RKO (cell line): ENCODE results near the gene ATF7.
"Not testable (repeated sequence)": the region's sequence is repeated elsewhere in the genome, so short reads cannot be mapped to it uniquely, and the experiment has no call there.

Experiments
- DNase-seq: peaks from one replicate; pipeline ENCODE4 v3.0.0-alpha.2; 2016; ENCODE audit warnings: low spot score

Gene ATF7

DNA sequence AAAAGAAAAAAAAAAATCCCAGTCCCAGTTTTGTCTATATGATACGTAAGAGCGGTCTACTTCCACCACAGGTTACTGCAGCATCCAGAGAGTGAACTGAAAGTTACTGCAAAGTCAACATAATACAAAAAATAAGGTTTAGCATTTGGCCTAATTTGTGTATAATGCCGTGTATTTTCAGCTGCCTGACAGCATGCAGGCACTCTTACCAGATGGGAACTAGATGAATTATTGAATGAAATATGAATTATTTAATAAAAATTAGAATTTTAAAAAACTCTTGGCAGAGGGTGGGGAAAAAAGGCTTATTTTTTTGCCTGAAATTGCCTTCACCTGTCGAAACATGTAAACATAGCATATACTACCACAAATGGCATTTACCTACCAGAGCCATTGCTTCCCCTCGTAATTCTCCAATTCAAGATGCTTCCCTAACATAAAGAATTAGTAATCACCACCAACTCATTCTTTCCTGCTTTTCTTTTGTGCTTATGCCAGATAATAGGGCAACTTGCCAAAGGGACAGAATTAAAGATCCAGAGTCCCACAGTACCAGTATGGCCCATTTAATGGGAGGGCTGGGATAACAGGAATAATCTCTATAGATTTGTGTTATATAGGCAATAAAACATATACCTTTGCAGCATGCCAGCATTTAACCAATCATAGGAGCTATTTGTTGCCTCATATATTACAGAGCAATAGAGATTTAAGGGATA is 31.1 kb downstream of the ATF7 start:
- no peak for DNase-seq

DNA sequence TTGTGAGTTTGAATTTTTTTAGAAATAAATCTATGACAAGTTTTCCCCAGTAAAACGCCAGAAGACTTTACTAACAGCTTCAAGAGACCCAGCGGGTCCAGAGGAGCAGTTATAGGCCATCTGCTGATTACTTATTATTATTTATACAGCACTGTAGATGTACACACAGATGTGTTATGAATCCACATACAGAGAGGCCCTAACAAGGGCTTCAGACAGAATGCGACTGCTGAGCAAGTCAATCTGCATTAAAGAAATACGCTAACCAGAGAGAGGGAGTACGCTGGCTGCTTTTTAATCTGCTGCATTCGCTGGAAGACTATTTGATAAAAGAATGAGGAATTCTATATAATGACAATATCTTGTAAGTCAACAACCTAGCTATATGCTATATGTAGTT is 32.5 kb downstream of the ATF7 start:
- no peak for DNase-seq

DNA sequence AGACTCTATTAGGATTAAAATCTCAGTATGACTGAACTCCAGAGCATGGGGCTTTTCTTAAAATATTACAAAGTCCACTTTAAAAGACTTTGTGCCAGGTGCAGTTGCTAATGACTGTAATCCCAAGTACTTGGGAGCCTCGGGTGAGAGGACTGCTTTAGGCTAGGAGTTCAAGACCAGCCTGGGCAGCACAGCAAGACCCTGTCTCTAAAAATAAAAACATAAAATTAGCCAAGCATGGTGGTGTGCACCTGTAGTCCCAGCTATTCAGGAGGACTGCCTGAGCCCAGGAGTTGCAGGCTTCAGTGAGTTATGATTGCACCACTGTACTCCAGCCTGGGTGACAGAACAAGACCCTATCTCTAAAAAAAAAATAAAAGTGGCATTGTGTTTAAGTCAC is 33.2 kb downstream of the ATF7 start:
- no peak for DNase-seq

DNA sequence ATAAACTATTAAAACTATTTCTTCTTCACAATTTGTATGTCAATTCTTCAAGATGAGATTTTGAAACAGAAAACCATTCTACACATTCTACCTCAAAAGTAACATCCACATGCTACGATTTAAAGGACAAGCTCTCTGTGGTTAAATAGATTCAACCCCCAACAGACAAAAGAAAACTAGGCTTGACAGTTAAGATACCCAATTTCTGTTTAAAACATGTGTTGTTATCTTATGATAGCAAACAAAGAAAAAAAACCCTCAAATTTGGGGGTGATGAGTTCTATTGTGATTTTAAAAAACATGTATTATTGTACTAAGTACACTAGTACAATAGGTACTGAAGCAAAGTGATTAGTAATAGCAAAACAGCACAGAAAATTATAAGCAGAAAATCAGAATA is 33.8 kb downstream of the ATF7 start:
- no peak for DNase-seq

DNA sequence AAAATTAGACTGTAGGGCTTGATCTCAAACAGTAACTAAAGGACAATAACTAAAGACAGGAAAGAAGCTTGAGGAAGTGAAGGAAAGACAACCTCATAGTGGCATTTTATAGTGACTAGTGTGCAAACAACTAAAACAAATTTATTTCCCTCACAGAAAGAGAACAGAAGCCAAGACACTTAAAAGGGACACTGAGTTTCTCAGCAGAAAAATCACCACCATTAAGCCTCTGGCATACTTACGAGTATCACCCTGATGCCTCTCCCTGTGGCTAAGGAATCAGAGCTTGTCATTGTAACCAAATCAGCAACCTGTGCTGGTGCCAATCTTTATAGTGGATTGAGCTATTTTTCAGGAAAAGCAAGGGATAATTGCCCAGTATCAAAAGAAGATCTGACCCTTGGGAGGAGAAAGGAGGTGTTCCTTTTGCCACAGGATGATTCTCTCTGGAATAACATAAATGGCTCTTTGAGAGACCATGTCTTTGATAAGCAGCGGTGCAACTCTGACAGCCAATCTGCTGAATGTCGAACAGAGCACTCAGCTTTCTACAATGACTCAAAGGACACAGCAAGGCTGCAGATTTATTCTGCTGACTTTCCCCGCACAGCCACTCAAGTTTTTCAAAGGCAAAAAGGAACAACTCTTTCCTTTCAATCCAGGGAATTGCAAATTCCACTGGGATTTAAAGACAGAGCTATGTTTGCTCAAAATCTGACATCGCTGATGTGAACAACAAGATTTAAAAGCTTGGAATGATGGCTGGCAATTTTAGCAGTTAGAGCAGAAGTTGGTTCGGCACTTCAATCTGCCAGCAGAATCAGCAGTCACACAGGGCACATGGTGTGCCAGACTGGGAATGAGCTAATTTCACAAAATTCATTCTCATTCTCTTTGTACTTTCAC is 34.6 kb downstream of the ATF7 start:
- no peak for DNase-seq

DNA sequence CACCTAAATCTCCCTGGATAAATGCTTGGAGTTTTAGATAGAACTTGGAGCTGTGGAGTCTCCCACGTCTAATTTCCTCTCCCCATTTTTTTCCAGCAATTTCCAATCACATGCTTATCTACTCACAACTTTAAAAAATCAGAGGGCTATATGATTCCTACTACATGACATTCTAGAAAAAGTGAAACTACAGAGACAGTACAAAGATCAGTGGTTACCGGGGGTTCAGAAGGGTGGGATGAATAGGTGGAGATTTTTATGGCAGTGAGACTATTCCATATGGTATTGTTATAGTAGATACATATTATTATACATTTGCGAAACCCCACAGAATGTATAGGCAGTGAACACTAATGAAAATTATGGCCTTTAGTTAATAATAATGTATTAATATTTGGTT is 35.5 kb downstream of the ATF7 start:
- no peak for DNase-seq

DNA sequence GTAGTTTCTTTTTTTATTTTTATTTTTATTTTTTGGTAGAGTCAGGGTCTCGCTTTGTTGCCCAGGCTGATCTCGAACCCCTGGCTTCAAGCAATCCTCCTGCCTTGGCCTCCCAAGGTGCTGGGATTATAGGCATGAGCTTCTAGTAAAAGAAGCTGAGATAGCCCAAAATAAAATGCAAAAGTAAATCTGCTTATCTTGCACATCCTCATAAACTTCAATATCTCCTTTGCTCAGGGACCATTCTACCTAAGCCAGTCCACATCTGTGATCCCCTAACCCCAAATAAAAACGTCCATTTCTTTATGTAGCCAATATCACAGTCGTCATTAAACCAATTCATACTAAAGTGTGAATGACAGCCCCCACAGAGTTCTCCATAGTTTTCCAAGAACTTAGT is 36.3 kb downstream of the ATF7 start:
- DNase-seq: no peak

DNA sequence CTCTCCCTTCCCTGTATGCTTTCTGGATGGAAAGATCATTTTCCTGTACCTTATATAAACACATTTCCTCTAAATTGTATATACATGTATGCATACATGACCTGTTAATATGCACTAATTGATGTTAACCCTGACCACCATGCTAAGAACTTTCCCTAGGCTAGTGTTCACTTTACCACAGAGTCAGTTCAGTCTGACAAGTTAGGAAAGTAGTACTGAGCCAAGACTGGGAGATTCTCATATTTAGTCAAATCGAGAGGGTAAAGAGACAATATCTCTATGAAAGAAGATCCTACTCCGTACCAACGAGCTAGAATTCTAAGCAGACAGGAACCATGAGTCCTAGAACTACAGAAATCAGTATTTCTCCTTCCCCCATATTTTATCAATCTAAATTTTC is 36.8 kb downstream of the ATF7 start:
- DNase-seq: no peak

DNA sequence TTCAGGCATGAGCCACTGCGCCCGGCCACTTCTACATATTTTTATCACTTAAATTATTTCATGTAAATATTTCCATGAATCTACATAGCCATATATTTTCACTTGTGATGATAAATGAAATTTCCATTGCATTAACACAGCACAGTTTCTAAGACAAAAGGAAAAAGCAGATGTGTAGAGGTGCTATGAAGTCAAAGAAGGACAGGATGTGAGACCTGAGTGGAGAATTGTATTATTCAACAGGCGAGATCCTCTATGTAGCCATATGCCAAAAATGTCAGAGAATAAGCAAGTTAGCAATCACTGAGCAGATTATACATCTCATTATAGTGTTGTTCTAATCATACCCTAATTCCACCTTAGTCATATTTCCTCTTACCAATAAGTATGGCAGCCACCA is 38.1 kb downstream of the ATF7 start:
- no peak for DNase-seq

DNA sequence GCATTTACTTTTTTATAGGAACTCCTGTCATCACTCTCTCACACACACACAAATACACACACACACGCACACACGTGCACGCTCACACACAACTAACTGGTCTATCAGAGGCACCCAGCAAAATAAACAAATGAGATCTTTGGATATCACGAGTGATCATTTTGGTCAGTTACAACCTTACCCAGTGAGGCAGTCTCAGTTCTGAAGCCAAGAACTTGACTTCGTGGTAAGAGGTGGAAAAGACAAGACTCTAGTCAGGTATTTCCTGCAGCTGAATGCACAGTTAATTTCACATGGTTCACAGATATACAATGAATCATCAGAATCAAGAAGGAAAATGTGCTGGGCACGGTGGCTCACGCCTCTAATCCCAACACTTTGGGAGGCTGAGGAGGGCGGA is 39.4 kb downstream of the ATF7 start:
- no peak for DNase-seq

DNA sequence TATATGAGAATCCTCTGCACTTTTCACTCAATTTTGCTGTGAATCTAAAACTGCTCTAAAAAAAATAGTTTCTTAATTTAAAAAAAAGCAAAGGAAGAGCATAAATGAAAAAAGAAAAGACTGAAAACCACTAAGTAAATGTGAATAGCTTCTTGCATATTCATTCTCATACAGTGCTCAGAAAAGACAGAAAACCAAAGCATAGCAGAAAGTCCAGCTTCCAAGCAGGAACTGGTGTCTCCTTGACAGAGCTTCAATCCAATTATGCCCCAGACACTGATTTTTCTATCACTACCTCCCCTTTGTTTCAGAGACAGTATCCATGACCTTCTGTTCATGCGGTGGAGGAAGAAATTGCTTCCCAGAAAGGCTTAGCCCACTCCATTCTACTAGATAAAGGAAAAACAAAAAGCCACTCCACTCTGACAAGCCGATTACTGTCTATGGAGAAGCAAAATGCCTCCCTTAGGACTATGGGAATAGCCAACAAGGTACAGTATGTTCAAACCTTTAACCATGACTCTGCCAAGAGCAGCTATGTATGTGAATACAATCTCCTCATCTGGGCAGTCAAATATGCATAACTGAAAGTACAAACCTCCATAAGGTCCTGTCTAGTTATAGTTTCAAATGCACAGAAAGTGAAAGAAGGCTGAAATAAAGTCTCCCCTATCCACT is 40.6 kb downstream of the ATF7 start:
- no peak for DNase-seq

DNA sequence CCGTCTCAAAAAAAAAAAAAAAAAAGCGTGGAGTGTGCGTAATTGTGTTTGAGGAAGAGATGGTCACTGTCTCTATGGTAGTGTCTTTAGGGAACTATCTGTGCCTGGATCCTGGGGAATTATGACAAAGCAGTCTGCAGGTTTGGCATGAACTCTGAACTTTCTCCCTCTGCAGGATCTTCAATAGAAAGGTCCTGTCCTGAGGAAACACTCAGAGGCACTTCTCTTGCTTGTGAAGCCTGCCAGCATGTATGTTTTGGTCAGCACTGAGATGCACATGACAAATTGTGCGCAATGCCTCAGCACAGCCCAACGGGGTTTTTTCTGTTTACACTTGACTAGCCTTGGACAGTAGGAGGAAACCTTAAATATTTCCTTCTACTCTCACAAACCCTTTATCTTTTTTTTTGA is 46.6 kb downstream of the ATF7 start:
- no peak for DNase-seq

DNA sequence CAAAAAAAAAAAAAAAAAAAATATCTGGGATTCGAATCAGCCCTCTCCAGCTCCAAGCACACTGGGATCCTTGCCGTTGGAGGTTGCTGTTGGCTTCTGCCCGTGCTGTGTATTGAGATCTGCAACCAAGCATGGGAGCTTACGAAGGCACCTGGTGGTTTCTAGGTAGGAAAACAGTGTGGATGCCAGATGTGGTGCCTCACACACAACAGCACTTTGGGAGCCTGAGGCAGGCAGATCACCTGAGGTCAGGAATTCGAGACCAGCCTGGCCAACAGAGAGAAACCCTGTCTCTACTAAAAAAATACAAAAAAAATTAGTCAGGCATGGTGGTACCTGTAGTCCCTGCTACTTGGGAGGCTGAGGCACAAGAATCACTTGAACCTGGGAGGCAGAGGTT is 47.4 kb downstream of the ATF7 start:
- DNase-seq: no peak

DNA sequence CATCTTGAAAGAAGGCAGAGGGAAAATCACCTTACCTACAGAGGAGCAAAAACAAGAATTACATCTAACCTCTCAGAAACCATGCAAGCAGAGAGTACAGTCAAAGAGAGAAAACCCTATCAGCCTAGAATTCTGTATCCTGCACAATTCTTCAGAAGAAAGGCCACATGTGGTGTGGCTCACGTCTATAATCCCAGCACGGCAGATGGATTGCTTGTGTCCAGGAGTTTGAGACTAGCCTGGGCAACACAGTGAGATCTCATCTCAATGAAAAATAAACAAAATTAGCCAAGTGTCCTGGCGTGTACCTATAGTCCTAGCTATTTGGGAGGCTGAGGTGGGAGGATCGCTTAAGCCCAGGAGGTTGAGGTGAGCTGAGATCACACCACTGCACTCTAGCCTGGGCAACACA is 48.2 kb downstream of the ATF7 start:
- no peak for DNase-seq

DNA sequence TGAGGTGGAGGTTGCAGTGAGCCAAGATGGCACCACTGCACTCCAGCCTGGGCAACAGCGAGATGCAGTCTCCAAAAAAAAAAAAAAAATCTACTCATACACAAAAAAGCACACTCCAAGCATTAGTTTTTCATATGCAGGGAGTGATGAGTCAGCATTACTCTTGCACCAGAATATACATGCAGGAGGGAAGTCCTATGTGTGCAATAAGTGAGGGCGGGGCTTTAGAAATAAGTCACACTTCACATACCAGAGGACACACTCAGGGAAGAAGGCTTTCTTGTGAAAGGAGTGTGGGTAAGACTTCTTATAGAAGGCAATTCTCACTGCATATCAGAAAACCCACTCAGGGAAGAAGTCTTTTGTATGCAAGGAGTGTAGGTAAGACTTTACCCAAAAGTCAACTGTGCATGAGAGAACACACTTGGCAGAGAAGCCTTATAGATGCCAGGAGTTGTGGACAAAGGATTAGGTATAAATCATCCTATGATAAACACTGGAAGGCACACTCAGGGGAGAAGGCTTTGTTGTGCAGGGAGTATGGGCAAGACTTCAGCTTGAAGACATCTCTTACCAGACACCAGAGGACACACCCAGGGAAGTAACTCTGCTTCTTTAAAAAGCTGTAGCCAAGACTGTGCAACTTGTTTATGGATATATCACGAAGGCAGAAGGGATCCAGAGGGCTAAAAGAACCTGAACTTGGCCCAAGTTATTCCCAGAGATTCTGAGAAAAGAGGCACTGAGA is 50.5 kb downstream of the ATF7 start:
- peak; percentile 63 for DNase-seq

DNA sequence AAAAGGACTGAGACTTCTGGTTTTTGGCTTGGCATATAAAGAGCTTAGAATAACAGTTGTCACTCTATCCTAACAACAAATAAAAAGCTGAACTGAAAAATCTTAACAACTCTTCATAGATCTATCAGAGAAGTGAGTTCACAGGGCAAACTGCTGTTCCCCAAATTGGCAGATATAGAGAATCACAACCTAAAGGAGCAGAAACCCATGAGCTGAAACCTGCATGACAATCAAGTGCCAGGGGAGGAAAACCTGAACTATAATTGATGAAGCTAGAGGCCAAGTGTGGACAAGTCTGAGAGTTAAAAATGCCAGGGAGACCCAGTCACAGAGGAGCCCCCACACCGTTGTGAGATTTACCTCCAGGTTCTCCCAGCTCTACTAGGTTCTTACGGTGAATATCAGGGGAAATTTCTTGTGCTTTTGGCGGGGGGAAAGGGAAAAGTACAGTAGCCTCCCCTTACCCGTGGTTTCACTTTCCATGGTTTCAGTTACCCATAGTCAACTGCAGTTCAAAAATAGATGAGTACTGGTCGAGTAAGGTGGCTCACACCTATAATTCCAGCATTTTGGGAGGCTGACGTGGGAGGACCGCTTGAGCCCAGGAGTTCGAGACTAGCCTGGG is 53.9 kb downstream of the ATF7 start:
- no peak for DNase-seq

DNA sequence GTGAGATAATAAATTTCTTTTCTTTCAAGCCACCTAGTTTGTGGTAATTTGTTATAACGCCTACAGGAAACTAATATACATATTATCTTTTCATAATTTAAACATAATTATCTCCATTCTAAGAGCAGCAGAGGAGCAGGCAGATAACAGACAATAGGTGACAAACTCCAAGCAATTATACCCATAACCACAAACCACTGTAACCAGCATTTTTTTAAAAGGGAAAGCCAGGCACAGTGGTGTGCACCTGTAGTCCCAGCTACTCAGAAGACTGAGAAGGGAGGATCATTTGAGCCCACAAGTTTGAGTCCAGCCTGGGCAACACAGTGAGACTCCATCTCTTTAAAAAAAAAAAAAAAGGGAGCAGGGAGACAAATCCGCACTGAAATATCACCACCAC is 54.9 kb downstream of the ATF7 start:
- no peak for DNase-seq

DNA sequence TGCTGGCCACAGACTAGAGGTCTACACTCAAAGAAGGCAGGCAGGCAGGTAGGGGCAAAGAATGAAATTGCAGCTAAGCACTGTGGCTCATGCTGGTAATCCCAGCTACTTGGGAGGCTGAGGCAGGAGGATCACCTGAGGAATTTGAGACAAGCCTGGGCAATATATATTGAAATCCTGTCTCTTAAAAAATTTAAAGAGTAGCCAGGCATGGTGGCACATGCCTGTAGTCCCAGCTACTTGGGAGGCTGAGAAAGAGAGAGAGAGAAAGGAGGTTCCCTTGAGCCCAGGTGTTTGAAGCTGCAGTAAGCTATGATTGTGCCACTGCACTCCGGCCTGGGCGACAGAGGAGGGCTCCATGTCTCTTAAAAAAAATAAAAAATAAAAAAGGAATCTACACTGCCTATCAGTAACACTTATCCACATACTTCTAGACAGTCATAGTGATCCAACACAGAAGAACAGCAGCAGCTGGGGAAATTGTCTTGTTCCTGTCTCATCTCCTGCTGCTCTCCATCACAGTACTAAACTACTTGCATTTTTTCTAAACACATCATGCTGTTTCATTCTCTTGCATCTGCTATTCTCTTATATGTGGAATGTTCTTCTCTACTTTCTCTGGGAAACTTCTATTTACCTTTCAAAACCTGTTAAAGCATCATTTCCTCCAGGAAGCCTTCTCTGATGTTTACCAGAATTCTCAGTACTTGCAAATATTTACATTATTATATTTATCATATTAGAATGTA is 57.2 kb downstream of the ATF7 start:
- no peak for DNase-seq

DNA sequence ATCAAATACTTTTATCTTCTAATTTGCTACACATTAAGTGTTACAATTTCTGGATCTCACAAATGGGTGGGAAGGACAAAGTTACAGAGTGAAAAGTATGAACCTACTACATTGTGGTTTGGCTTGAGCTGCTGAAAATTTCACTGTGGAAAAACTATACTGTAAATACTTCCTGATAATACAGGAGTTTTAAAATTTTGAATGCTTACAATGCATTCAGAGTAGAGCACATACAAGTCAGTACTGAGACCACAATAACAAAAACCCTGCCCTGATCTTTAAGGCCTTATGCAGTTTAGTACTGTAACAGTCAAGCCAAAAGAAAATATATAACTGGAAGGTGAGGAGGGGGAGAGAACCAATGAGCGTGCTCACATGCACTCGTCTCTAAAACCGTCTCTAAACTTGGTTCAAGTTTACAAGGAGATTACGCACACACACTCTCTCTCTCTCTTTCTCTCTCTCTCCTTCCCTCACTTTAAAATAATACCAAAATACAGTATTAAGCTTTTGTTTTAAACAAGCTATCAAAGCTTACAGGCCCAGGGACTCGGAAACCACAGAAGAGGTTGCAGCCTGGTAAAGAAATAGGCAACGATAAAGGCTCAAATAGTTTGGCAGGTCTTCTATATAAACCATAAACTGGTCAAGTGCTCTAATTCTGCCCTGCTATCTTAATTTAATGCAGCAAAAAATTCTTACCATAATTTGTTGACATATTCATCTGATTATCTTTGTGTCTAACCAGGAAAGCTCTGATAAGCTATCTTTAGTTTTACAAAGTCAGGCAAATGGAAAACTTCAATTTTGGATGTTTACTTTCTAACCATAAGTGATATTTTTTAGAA is 58.0 kb downstream of the ATF7 start:
- DNase-seq: no peak

DNA sequence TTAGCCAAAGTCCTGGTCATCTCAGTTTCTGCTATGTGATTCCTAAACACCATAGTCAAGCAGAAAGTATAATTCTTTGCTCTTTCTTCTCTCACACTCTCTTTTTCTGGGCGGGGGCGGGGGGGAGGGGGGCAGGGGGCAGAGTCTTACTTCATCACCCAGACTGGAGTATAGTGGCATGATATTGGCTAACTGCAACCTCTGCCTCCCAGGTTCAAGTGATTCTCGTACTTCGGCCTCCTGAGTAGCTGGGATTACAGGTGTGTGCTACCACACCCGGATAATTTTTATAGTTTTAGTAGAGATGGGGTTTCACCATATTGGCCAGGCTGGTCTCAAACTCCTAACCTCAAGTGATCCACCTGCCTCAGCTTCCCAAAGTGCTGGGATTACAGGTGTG is 60.8 kb downstream of the ATF7 start:
- not testable (repeated sequence) for DNase-seq
